Pons (tissue), 1 donor: ENCODE results near the gene ATP2A2.
"Not testable (repeated sequence)": the region's sequence is repeated elsewhere in the genome, so short reads cannot be mapped to it uniquely, and the experiment has no call there.

Source experiments
- DNase-seq: peaks from one replicate; pipeline ENCODE4 v3.0.0-alpha.2; 2016; ENCODE audit warnings: low spot score

ATP2A2 gene

DNA sequence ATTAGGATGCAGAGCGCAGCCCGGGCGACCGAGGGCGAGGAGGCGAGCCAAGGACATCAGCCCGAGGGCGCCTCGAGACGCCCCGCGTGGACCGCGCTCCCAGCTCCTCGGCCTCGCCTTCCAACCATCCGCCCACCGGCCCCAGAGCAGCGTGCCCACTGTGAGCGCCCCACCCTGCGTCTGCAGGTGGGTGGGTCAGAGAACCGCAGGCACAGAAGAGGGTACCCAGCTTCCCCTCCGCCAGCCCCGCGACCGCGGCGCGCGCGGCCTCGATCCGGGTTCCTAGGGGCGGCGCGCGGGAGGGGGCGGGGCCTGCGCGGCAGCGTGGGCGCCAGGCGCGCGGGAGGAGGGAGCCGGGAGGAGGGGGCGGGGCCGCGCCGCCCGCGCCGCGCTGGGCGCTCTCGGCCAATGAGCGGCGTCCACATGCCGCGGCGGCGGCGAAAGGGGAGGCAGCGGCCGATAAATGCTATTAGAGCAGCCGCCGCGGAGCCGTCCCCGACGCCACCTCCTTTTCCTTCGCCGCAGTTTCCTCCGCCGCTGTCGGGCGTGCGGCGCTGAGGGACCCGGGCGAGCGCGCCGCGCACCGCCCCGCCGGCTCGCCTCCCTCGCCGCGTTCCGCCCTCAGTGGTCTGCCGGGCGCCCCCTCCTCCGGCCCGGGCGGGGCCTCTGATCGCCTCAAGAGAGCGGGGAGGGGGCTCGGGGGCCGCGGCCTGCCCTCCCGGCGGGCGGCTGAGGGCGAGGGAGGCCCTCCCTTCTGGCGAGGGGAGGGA lies at the start of gene ATP2A2:
Gene ATP2A2, plus strand, starts transcription at position 469 of the 770 bp plus-strand sequence. CDS start 543 bp downstream, outside the sequence.
- peak; percentile 88 for DNase-seq

DNA sequence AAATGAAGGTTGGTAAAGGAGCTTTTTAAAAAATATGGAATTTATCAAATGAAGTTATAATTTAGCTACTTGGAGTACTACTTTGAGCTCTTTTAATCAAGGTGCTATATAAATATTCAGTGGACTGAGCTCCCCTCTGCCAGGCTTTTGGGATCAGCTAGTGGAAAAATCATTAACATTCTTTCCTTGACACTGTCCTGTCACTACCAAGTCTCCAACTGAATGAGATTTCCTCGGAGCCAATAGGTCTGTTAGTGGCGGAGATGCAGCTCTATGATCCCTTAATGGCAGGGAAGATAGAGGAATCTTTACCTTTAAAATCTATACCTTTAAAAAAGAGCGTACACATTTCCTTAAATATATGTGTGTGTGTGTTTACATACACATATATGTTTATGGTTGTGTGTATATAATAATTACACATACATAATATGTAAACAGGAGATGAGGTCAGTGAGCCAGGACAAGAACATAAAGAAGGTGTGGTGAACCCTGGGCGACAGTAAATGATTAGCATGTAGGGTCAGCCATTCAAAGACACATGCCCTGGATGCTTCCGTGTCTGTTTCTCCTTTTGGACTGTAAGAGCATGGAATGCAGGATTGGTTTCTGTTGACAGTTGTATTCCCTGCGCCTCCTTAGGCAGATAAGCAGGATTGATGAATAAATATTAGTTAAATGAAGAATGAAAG lies 47.7 kb upstream of the ATP2A2 start:
- no peak for DNase-seq

DNA sequence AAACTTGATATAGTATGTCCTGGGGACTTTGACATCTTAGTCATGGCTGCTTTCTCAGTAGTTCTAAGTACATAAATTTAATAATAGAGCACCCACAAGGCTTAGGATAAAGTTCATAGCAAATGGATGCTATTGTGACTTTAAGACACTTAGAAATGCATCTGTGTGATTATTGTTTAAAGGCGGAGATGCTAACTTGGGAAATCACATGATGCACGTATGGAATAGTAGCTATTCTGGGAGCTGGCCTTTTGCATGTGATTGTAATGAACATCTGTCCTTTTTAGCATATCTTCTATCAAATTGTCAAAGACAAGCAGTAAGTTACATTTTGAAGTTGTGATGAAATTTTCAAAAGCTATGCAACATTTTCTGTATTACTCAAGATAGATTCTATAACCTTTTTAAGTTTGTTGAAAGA lies 46.7 kb upstream of the ATP2A2 start:
- DNase-seq = peak; percentile 30

DNA sequence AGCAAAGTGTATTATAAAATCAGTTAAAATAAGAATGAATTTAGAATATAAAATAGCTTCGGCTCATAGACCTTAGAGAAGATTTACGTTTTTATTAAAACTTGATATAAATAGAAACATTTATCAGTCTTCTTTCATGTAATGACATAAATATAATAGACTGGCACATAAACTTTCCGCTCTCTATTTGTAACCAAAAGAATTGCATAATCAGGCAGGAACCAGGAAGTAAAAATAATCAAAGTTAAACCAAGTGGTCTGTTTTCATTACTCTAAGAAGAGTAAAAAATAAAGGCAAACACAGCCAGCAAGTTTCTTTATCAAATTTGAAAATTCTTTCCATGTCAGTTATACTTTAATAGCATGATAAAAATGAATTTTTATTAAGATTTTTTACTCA lies 46.3 kb upstream of the ATP2A2 start:
- peak; percentile 28 for DNase-seq

DNA sequence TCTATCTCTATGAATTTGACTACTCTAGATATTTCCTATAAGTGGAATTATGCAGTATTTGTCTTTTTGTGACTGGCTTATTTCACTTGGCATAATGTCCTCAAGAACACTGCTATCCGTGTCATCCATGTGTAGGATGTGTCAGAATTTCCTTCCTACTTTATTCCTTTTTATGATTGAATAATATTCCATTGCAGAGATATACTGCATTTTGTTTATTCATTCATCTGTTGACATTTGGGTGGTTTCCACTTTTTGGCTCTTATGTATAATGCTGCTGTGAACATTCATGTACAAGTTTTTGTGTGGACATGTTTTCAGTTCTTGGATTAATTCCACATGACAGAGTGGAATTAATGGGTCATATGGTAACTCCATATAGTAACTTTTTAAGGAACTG lies 45.7 kb upstream of the ATP2A2 start:
- no peak for DNase-seq

DNA sequence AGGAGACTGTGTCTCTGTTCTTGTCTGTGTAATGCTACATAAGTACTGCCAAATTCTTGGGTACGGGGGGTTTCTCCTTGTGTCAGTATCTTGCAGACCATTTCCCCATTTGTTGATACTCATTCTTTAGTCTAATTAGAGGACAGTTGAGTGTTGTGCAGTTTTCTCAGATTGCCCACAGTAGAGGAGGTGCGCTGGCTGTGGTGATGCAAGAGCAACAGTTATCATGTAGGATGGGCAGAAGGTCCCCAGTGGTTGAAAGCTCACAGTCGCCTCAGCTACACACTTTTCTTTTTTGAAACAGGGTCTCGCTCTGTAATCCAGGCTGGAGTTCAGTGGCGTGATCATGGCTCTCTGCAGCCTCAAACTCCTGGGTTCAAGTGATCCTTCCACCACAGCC lies 37.8 kb upstream of the ATP2A2 start:
- DNase-seq = no peak

DNA sequence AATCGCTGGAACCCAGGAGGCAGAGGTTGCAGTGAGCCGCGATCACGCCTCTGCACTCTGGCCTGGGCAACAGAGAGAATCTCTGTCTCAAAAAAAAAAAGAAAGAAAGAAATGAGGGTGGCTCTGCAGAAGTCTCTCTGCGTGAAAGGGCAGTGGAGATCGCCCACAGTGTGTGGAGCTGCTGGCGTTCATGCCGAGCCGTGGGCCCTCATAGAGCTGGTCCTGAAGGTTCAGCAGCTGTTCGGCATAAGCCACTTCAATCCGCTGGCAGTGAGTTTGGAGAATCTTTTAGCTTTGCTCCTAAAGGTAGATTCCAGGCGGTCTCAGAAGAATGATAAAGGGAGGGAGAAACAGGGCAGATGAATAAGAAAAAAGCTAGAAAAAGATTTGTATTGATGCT lies 36.7 kb upstream of the ATP2A2 start:
- no peak for DNase-seq

DNA sequence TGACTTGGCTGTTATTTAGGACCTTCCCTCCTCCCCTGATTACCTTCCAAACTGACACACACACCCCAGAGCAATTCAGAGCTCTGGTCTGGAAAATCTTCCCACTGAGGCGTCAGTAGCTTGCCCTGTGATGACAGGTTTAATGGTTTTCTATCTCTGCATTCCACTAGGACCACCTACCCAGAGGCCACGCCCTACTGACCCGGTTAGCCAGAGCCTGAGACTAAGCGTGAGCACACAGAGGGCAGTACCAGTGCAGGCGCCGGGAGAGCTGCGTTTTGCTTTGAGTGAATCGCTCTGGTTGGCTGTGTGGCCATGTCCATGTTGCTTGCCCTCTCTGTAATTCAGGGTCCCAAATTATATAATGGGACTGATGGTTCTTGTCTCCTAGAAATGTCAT lies 36.2 kb upstream of the ATP2A2 start:
- DNase-seq = no peak

DNA sequence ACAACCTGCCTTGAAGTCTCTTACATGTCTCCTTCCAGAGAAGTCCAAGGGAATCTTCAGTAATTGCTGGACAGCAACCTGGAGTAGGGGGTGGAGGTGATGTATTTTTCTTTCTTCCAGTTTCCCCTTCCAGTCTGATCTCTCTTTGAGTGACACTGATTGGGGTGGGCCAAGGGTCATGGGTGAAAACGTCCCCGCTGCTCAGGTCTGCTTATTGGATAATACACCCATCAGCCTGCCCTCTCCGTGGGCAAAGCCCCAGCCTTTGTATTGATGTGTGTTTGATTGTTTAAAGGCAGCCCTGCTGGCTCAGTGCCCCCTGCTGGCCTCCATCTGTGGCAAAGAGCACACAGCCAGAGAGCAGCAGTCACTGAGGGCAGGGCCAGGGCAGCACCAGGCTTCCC lies 35.7 kb upstream of the ATP2A2 start:
- no peak for DNase-seq

DNA sequence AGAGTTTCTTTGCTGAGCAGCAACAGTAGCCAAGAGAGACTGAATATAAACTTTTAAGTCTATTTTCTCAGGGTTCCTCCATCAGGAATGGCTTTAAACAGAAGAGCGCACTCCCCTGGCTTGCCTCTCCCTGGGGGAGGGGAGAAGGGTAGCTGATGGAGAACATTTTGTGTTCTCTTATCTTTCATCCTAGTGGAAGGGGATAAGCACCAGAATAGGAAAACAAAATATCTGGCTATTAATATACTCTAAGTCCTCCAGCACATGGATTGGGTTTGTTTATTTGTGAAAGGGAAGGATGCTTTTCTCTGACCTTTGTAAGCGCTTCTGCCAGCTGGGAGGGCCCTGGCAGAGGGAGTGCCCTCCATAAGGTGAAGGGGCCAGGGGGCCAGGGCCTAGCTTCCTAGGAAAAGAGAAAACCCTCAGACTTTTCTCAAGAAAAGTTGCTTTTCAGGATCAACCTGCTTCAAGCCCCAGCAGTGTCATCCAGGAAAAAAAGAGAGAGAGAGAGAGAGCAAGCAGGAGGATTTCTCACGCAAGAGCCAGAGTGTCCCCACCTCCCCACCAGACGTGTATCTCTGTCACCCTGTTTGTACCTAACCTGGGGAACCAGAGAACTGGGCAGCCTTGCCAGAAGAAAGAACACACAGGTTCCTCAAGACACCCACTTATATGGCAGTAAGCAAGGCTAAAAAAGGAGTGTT lies 34.3 kb upstream of the ATP2A2 start:
- no peak for DNase-seq

DNA sequence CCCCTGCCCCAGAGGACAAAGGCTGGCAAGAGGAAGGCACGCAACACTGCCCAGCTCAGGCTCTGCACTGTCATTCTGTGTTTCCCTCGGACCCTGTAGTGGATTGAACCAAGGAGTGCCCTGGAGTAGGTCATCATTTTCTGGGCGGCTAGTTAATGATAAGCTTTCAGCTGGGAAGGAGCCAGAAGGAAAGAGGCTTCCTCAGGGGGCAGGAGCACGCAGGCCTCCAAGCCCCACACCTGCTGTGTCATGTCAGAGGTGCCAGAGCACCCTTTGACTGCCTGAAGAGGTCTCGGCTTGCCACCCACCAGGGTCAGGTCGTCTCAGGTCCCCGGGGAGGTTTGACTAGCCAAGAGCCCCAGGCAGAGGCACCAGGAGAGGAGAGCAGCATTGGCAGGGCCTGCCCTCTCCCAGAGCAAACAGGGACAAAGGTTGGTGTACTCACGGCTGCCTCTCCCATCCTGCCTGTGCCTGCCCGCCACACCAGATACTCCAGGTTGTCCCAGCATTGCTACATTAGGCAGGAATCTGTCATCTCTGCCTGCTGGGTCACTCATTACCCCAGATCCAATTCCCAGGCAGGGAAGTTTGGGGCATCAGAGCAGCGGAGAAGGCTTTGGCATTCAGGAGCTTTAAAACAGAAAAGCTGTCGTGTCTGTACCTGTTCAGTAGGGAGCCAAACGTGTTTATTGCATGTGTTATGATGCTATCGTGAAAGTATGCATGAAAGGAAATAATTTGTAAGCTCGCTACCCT lies 33.5 kb upstream of the ATP2A2 start:
- DNase-seq = no peak

DNA sequence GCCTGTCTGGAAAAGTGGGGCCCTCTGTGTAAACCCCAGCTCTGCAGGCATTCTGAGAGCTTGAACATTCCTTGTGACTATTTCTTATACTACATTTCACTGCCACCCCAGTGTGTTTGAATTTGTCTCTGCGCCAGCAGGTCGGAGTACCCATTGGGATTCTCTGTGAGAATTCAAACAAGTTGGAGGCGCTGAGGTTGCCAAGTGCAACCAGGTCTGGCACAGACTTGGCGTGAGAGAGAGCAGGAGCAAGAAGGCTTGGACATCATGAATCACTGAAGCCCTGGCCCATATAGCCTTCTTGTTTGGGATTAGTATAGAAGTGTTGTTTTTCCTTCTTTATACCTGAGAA lies 33.0 kb upstream of the ATP2A2 start:
- DNase-seq = no peak

DNA sequence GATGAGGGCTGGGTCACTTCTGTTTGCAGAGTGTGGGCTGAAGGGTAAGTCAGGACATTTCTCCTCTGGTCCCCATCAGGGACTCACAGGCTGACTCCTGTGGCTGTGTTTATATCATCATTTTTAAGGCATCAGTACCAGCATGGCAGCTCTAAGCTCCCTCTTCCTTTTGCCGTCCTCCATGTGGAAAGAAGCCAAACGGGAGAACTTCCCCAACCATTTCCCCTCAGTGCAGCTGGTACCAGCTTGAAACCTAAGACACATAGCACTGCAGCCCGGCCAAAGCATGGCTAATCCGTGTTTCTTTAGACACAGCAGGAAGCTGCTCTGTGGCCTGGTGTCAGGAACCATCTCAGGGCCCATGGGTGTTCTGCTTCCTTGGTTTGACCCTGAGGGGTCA lies 31.9 kb upstream of the ATP2A2 start:
- no peak for DNase-seq

DNA sequence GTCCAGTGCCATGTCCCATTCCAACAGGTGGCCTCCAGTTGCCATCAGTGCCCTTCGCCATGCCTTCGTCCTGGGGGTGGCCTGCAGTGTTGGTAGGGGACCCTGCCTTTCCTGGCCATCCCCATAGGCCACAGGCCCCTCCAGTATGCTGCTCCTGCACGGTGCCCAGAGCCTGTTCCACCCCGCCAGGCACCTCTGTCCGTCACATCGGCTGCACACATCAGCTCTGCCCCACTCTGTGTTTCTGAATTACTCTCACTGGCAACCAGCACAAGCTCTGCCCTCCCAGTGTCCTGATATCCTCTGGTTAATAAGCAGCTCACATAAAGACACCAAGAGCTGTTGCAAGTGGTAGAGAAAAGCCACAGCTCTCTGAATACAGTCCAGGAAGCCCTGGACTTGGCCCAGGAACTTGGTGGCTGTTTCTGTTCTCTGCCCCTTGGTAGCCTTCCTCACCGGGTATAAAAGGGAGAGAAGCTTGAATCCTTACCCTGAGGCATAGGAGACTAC lies 31.3 kb upstream of the ATP2A2 start:
- DNase-seq = peak; percentile 59

DNA sequence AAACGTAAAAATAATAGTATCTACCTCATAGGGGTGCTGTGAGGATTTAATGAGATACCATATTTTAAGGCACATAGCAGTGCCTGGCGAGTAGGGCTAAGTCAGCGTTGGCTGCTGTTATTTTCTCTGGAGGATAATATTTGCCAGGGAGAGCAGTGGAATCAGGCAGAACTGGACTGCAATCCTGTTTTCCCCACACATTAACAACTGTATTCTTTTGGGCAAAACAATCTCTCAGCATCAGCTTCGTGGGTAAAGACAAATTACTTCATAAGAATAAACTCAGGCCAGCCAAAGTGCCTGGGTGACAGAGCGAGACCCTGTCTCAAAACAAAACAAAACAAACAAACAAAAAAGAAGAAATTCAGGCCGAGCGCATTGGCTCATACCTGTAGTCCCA lies 29.7 kb upstream of the ATP2A2 start:
- DNase-seq = no peak

DNA sequence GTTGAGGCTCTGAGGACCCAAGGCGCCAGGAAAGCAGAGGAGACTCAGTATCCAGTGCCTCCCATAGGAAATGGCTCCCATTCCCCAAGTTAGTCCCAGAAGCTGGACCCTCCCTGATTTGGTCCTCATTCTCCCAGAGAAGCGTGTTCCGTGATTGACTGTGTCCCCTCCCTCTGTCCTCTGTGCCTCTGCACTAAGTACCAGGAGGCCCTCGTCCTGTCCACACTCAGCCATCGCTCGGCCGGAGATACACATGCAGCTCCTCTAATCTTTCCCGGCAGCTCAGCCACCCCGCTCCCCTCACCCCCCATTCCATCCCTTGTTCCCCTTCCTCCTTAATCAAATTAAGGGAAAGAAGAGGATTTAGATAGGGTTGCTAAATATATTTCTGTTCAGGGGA lies 28.3 kb upstream of the ATP2A2 start:
- DNase-seq = no peak

DNA sequence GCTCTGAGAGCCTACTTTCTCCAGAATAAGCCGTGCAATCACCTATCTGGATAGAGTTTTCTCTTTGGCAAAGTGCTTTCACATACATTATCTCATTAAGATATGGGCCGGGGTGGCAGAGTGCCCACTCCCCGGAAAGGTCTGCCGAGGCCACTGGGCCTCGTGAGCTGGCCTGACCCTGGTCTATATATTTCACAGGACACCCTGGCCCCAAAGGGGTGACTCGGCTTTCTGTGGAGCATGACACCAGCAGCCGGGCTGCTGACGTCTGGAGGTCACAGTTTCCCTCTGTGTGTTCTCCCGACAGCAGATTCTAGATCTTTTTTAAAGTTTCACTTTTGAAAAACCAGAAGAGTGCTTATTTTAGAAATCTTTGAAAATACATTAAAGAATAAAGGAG lies 27.9 kb upstream of the ATP2A2 start:
- DNase-seq = peak; percentile 54

DNA sequence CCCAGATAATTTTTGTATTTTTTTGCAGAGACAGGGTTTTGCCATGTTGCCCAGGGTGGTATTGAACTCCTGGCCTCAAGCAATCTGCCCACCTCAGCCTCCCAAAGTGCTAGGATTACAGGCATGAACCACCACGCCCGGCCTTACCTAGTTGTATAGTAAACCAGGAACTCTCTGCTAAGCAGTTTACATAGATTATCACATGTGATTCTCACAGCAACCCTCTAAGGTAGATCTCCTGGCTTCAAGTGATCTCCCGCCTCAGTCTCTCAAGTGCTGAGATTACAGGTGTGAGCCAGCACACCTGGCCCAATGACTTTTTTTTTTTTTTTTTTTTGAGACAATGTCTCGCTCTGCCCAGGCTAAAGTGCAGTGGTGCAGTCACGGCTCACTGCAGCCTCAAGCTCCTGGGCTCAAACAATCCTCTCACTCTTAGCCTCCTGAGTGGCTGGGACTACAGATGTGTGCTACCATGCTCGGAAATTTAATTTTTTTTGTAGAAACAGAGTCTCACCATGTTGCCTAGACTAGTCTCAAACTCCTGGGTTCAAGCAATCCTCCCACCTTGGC lies 26.0 kb upstream of the ATP2A2 start:
- no peak for DNase-seq

DNA sequence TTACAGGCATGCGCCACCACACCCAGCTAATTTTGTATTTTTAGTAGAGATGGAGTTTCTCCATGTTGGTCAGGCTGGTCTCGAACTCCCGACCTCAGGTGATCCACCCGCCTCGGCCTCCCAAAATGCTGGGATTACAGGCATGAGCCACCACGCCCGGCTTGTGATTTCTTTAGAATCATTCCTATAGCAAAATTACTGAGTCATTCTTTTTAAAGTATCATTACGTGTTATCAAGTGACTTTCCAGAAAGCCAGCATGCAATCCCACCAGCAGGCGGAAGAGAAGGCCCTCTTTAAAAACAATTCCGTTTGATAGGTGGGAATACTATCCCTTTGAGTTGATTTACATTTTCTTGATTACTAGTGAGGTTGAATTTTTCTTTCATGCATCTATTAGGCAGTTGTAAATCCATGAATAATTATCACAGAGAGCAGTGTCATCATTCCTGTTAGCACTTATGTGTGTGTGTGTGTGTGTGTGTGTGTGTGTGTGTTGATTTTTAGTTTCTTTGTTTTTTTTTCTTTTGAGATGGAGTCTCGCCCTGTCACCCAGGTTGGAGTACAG lies 25.1 kb upstream of the ATP2A2 start:
- not testable (repeated sequence) for DNase-seq

DNA sequence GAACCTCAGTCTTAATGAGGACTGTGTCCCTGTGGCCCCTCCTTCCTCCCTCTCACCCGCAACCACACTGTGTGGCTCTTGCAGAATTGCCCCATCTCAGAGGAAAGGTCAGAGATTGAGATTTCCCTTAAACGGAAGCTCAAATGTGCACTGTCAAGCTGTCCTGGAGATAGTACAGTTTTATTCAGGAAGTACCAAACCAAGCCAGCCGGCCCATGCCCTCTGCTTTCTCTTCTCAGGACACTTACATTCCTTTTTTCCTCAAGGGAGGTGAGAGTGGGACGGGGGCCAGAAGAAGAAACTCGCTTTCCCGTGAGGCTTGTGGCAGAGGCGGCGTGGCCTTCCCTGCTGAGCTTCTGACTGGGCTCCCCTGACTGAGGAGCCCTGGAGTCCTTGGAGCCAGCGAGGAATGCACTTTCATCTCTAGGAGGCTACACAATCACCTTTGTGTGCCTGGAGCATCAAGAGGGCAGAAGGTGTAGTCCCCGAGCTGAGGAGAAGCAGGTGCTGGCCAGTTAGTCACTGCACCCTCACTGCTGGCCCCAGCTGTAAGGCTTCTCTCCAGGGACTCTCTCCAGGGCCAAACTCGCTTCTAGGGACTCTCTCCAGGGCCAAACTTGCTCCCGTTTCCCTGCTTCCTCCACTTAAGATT lies 24.1 kb upstream of the ATP2A2 start:
- peak; percentile 43 for DNase-seq

DNA sequence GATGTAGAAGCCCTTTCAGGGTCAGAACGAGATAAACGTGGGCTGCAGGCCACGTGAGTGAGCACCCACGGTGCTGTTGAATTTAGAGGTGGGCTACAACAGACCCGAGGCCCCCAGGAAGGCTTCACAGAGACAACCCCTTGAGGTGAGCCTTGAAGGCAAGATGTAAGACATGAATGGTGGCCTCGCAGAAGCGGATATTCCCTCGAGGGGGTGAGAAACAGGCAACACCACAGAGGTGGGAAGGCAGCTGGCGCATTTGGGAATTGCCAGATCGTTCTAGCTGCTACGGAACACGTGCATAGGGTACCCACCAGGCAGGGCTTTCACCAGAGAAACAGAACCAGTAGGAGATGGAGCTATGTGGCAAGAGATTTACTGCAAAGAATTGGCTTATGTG lies 22.6 kb upstream of the ATP2A2 start:
- no peak for DNase-seq
